ENCODE data around the gene CDPF1.

Gene CDPF1

GRCh38 chr22:46276563-46276962 is 26.5 kb upstream of the CDPF1 start:
- Mint-ChIP-seq H3K27me3 (ENCODE audit: low read depth) (no peaks in the 10 kb centered on the region), H3K4me3 (no peak overlapping the region)
- TF ChIP-seq CTCF (IDR thresholded peaks at IDR 0.05; ENCODE audit: unreplicated experiment in 3 of 3), result no peak

GRCh38 chr22:46275455-46276122 is 25.5 kb upstream of the CDPF1 start:
- no peaks in the 10 kb centered on the region for H3K4me1 Mint-ChIP-seq

More at GRCh38 chr22:46276563-46276962, 26.5 kb upstream of the CDPF1 start:
- Mint-ChIP-seq H3K36me3 (ENCODE audit: low read depth) (peaks cover 46% of the 10 kb centered on the region), H3K27ac (no peak overlapping the region), H3K9me3 (no peaks in the 10 kb centered on the region), H3K4me1 (no peaks in the 10 kb centered on the region)

GRCh38 chr22:46274381-46274780 is 24.3 kb upstream of the CDPF1 start:
- H3K27me3 Mint-ChIP-seq (ENCODE audit: low read depth), result no peaks in the 10 kb centered on the region
- no peak overlapping the region for H3K27ac Mint-ChIP-seq
- H3K9me3 Mint-ChIP-seq, result no peaks in the 10 kb centered on the region
- no peak overlapping the region for H3K4me3 Mint-ChIP-seq
- no peak for TF ChIP-seq CTCF (IDR thresholded peaks at IDR 0.05; ENCODE audit: unreplicated experiment in 3 of 3)
- peaks cover 47% of the 10 kb centered on the region for H3K36me3 Mint-ChIP-seq (ENCODE audit: low read depth)
- H3K4me1 Mint-ChIP-seq, result no peaks in the 10 kb centered on the region

More at GRCh38 chr22:46275455-46276122, 25.5 kb upstream of the CDPF1 start:
- Mint-ChIP-seq H3K27ac (no peak overlapping the region), H3K9me3 (no peaks in the 10 kb centered on the region), H3K27me3 (ENCODE audit: low read depth) (no peaks in the 10 kb centered on the region), H3K36me3 (ENCODE audit: low read depth) (peaks cover 41% of the 10 kb centered on the region), H3K4me3 (no peak overlapping the region)
- no peak for TF ChIP-seq CTCF (IDR thresholded peaks at IDR 0.05; ENCODE audit: unreplicated experiment in 3 of 3)

GRCh38 chr22:46273432-46274148 is 23.5 kb upstream of the CDPF1 start:
- Mint-ChIP-seq H3K9me3 (no peaks in the 10 kb centered on the region), H3K4me3 (no peak overlapping the region), H3K36me3 (ENCODE audit: low read depth) (peaks cover 47% of the 10 kb centered on the region), H3K4me1 (no peaks in the 10 kb centered on the region), H3K27me3 (ENCODE audit: low read depth) (no peaks in the 10 kb centered on the region), H3K27ac (no peak overlapping the region)
- TF ChIP-seq CTCF (IDR thresholded peaks at IDR 0.05; ENCODE audit: unreplicated experiment in 3 of 3), result no peak

GRCh38 chr22:46272762-46273431 is 22.8 kb upstream of the CDPF1 start:
- H3K27ac Mint-ChIP-seq, result no peak overlapping the region
- H3K9me3 Mint-ChIP-seq, result no peaks in the 10 kb centered on the region
- peaks cover 41% of the 10 kb centered on the region for H3K36me3 Mint-ChIP-seq (ENCODE audit: low read depth)
- no peak for TF ChIP-seq CTCF (IDR thresholded peaks at IDR 0.05; ENCODE audit: unreplicated experiment in 3 of 3)
- H3K4me3 Mint-ChIP-seq, result no peak overlapping the region
- no peaks in the 10 kb centered on the region for H3K4me1 Mint-ChIP-seq
- no peaks in the 10 kb centered on the region for H3K27me3 Mint-ChIP-seq (ENCODE audit: low read depth)
